CD14-positive monocyte (primary cell): ENCODE data around the gene NCOA5. TPM values are rescaled to one million over a fixed set of nuclear protein-coding genes. Genes with fewer than 3 reads are reported as not detected.

ENCODE experiments used
- DNase-seq, 3 donors: peaks; one replicate each; pipeline ENCODE4 v3.0.0-alpha.2; 2011 to 2022
- H2AFZ ChIP-seq: 2 replicates; pipeline ENCODE4 v1.6.0; 2012; ENCODE audit warnings: mild to moderate bottlenecking, low read depth, low read length, inconsistent platforms; ENCODE audit not compliant: insufficient read depth, poor library complexity, severe bottlenecking
- H3K27ac ChIP-seq, 2 donors: 1 replicate in 1 of 2; 2 replicates in 1 of 2; pipeline ENCODE4 v1.5.1; 2012 to 2013; ENCODE audit warnings: low read length in 2 of 2, control low read depth in 1 of 2, inconsistent platforms in 1 of 2, low read depth in 1 of 2, mild to moderate bottlenecking in 1 of 2
- H3K27me3 ChIP-seq, 2 donors: one replicate each; pipeline versions ENCODE4 v1.6.0 to v1.6.1; 2011 to 2013; ENCODE audit warnings: low read length in 2 of 2; ENCODE audit not compliant: control insufficient read depth in 2 of 2, insufficient read depth in 2 of 2
- H3K36me3 ChIP-seq, 2 donors: replicated peaks in 1 of 2; 1 replicate in 1 of 2; 2 replicates in 1 of 2; pipeline versions ENCODE4 v1.5.1 to v1.6.1; 2012 to 2013; ENCODE audit warnings: low read length in 2 of 2, control low read depth in 1 of 2, inconsistent platforms in 1 of 2, mild to moderate bottlenecking in 1 of 2; ENCODE audit not compliant: insufficient read depth in 2 of 2, control insufficient read depth in 1 of 2
- H3K4me1 ChIP-seq, 2 donors: 1 replicate in 1 of 2; 2 replicates in 1 of 2; pipeline versions ENCODE4 v1.5.1 to v1.6.1; 2012 to 2013; ENCODE audit warnings: low read length in 2 of 2, control low read depth in 1 of 2, inconsistent platforms in 1 of 2, mild to moderate bottlenecking in 1 of 2, moderate library complexity in 1 of 2; ENCODE audit not compliant: insufficient read depth in 2 of 2, control insufficient read depth in 1 of 2
- H3K4me2 ChIP-seq: replicated peaks from 2 replicates; pipeline ENCODE3; 2012; ENCODE audit warnings: low read length, moderate library complexity, mild to moderate bottlenecking; ENCODE audit not compliant: poor library complexity, severe bottlenecking; ENCODE audit errors: extremely low read depth
- H3K4me3 ChIP-seq, 3 experiments: fragments of 200-600 bp in 1 of 3; sonication (generic) in 1 of 3; replicated peaks in 1 of 3; 1 replicate in 2 of 3; 2 replicates in 1 of 3; pipeline ENCODE4 v1.5.1; 2011 to 2013; ENCODE audit warnings: low read length in 3 of 3, mild to moderate bottlenecking in 3 of 3, control low read depth in 2 of 3, low read depth in 2 of 3, inconsistent platforms in 1 of 3, moderate library complexity in 1 of 3
- H3K79me2 ChIP-seq: 2 replicates; pipeline ENCODE4 v1.6.0; 2012; ENCODE audit warnings: mild to moderate bottlenecking, control low read depth, inconsistent platforms, low read length, moderate library complexity; ENCODE audit not compliant: insufficient read depth
- H3K9ac ChIP-seq: 2 replicates; pipeline ENCODE4 v1.6.0; 2017; ENCODE audit warnings: low read length, mild to moderate bottlenecking; ENCODE audit not compliant: insufficient read depth, poor library complexity, severe bottlenecking
- H3K9me3 ChIP-seq, 2 donors: replicated peaks in 1 of 2; 1 replicate in 1 of 2; 2 replicates in 1 of 2; pipeline versions ENCODE4 v1.5.1 to v1.6.1; 2012 to 2013; ENCODE audit warnings: low read length in 2 of 2, control low read depth in 1 of 2; ENCODE audit not compliant: control insufficient read depth in 1 of 2, insufficient read depth in 1 of 2
- H4K20me1 ChIP-seq: 2 replicates; pipeline ENCODE4 v1.6.0; 2012; ENCODE audit warnings: mild to moderate bottlenecking, low read length, control low read depth, moderate library complexity; ENCODE audit not compliant: insufficient read depth
- H3K27ac Mint-ChIP-seq, 7 donors: one replicate each; pipeline ENCODE4 v1.8.0; 2020; ENCODE audit warnings: mild to moderate bottlenecking in 7 of 7, mixed read lengths in 7 of 7, moderate library complexity in 6 of 7, inconsistent platforms in 2 of 7
- H3K27me3 Mint-ChIP-seq, 3 donors: one replicate each; pipeline ENCODE4 v1.8.0; 2021 to 2022; ENCODE audit warnings: low read depth in 3 of 3, mild to moderate bottlenecking in 3 of 3, mixed read lengths in 3 of 3, moderate library complexity in 3 of 3, inconsistent platforms in 1 of 3
- H3K36me3 Mint-ChIP-seq, 2 donors: one replicate each; pipeline ENCODE4 v1.8.0; 2020; ENCODE audit warnings: mixed read lengths in 2 of 2, inconsistent platforms in 1 of 2, mild to moderate bottlenecking in 1 of 2
- H3K4me1 Mint-ChIP-seq: one replicate; pipeline ENCODE4 v1.8.0; 2020; ENCODE audit warnings: mild to moderate bottlenecking, mixed read lengths
- H3K4me3 Mint-ChIP-seq, 2 donors: one replicate each; pipeline ENCODE4 v1.8.0; 2020; ENCODE audit warnings: mild to moderate bottlenecking in 2 of 2, mixed read lengths in 2 of 2, moderate library complexity in 1 of 2
- H3K9me3 Mint-ChIP-seq, 7 donors: one replicate each; pipeline ENCODE4 v1.8.0; 2020 to 2022; ENCODE audit warnings: mixed read lengths in 7 of 7, mild to moderate bottlenecking in 6 of 7, moderate library complexity in 6 of 7, inconsistent platforms in 2 of 7
- WGBS: methylation state at CpG from one replicate; pipeline ENCODE4 v1.1.5; 2013; ENCODE audit warnings: missing lambda C conversion rate; ENCODE audit not compliant: insufficient coverage; 5-methylcytosine and 5-hydroxymethylcytosine counted together
- intact Hi-C, 2 donors: fragments of 100-400 bp; cut with micrococcal nuclease; formaldehyde crosslinking; loops; one replicate each; pipeline versions ENCODE4 v1.15.0 to v1.15.1; 2023
- polyA plus RNA-seq, 3 donors: library from polyadenylated mRNA; depleted of rRNA in 1 of 3; unstranded in 2 of 3; stranded (reverse) in 1 of 3; fragments of 300-500 nt in 2 of 3; fragments of >200 nt in 1 of 3; fragmentation: Illumina TruSeq in 2 of 3; gene quantifications; 1 replicate in 2 of 3; 2 replicates in 1 of 3; pipeline ENCODE4 v1.2.3, GENCODE V29; 2012 to 2021
- TF ChIP-seq, protein P1 (sequence below): fragments of 200-600 bp; IDR thresholded peaks from one replicate; pipeline ENCODE4 v1.8.0; 2022; ENCODE audit warnings: antibody characterized with exemption, mild to moderate bottlenecking

NCOA5 gene
- polyA plus RNA-seq, 3 donors: 4.5 to 10.2 (median 6.0) TPM

DNA sequence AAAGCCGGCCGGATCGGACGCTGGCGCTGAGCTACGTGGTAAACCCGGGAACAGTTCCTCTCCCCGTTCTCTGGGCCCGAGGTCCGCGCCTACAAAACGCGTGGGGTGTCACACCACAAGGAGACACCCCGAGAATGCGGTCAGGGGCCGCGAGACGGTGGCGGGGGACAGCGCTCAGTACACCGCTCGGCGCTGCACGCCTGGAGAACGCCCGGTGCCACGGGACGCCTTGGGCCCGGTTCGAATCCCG lies 670 bp downstream of the NCOA5 start:
- Histone ChIP-seq H3K4me1 (peaks cover 27 to 50% of the 10 kb centered on the region in 2 donors), H3K36me3 (no peaks in the 10 kb centered on the region), H3K4me2 (peak overlapping the region; percentile 96), H3K9me3 (peaks cover 0 to 3% of the 10 kb centered on the region in 2 donors), H3K9ac (peak overlapping the region; percentile 92), H3K27ac (peak overlapping the region; percentile 58 to 92), H3K79me2 (peaks cover 53% of the 10 kb centered on the region), H2AFZ (peak overlapping the region; percentile 91), H3K4me3 (peak overlapping the region; percentile 51 to 88 (median 75)), H3K27me3 (no peaks in the 10 kb centered on the region), H4K20me1 (peaks cover 53% of the 10 kb centered on the region)
- H3K4me3 Mint-ChIP-seq: peak overlapping the region; percentile 85 to 94
- TF ChIP-seq, protein P1, sequence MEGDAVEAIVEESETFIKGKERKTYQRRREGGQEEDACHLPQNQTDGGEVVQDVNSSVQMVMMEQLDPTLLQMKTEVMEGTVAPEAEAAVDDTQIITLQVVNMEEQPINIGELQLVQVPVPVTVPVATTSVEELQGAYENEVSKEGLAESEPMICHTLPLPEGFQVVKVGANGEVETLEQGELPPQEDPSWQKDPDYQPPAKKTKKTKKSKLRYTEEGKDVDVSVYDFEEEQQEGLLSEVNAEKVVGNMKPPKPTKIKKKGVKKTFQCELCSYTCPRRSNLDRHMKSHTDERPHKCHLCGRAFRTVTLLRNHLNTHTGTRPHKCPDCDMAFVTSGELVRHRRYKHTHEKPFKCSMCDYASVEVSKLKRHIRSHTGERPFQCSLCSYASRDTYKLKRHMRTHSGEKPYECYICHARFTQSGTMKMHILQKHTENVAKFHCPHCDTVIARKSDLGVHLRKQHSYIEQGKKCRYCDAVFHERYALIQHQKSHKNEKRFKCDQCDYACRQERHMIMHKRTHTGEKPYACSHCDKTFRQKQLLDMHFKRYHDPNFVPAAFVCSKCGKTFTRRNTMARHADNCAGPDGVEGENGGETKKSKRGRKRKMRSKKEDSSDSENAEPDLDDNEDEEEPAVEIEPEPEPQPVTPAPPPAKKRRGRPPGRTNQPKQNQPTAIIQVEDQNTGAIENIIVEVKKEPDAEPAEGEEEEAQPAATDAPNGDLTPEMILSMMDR: no peak
- H3K9me3 Mint-ChIP-seq: peaks cover 0 to 8% (median 1%) of the 10 kb centered on the region in 7 donors
- H3K27ac Mint-ChIP-seq: peak overlapping the region; percentile 85 to 97 (median 93)
- WGBS: 0% methylated on average over 31 of the region's 31 CpGs
- peaks cover 5 to 6% of the 10 kb centered on the region in 2 donors for H3K36me3 Mint-ChIP-seq
- H3K27me3 Mint-ChIP-seq: no peaks in the 10 kb centered on the region
- H3K4me1 Mint-ChIP-seq: peaks cover 50% of the 10 kb centered on the region
- intact Hi-C loops: loop anchor here (5.0 to 10.0 kb wide), 3 partner anchors 77 to 117 kb away; partner anchors contain the start of gene ZNF335 (in 1 of the 2)
- peak; percentile 34 to 43 (median 36) for DNase-seq

DNA sequence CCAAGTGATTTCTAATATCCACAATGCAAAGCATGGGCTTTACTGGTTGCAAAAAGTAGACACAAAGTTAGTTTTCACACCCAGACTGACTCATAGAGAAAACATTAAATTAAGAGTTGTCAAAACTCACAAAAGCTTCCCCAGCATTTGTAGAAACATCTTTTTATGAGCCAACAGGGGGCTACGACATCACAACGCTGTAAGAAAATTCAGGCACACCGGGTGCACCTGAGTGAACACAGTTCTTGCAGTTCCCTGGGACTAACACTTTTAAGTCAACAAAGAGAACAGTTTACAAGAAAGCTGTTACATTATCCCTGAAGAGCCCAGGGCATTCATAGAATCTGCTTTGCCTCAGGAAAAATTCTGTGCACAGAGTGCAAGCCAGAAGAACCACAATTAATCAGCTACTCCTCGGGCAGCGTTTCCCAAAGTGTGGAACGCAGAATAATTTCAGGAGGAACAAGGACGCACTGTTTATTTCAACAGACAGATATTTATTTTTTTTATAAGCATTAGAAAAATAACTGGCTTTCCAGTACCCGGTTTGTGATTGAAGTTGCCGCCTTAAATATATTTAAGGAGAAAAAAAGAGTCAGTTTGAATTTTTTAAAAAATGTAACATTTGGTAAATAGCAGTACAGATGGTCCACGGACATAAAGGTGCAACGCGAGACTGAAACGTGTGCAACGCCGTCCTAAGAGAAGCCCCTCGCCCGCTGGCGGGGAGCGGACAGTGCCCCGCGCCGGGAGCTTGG lies 1.2 kb downstream of the NCOA5 start:
- H3K79me2 ChIP-seq: peaks cover 58% of the 10 kb centered on the region
- Mint-ChIP-seq H3K27me3 (no peaks in the 10 kb centered on the region), H3K27ac (peak overlapping the region in 6 of 7 donors; percentile 45 to 97 (median 90)), H3K4me3 (peak overlapping the region; percentile 85 to 94), H3K36me3 (peaks cover 5 to 6% of the 10 kb centered on the region in 2 donors), H3K4me1 (peaks cover 55% of the 10 kb centered on the region), H3K9me3 (peaks cover 0 to 8% (median 1%) of the 10 kb centered on the region in 7 donors)
- H3K4me2 ChIP-seq: peak overlapping the region; percentile 96
- intact Hi-C loops: loop anchor here (5.0 to 10.0 kb wide), 3 partner anchors 76 to 116 kb away; partner anchors contain the start of gene ZNF335 (in 1 of the 2)
- peaks cover 0 to 3% of the 10 kb centered on the region in 2 donors for H3K9me3 ChIP-seq
- H3K36me3 ChIP-seq: no peaks in the 10 kb centered on the region
- H3K4me1 ChIP-seq: peaks cover 29 to 53% of the 10 kb centered on the region in 2 donors
- H2AFZ ChIP-seq: peak overlapping the region; percentile 91
- peak overlapping the region; percentile 58 to 92 for H3K27ac ChIP-seq
- peaks cover 58% of the 10 kb centered on the region for H4K20me1 ChIP-seq
- H3K4me3 ChIP-seq: peak overlapping the region; percentile 51 to 88 (median 75)
- TF ChIP-seq, protein P1: no peak
- H3K9ac ChIP-seq: peak overlapping the region; percentile 92
- WGBS: 7% methylated on average over 16 of the region's 22 CpGs
- no peaks in the 10 kb centered on the region for H3K27me3 ChIP-seq
- no peak for DNase-seq
